SK-N-SH (cell line): ENCODE measurements around the gene SPRING1. TPM values are rescaled to one million over a fixed set of nuclear protein-coding genes. Genes with fewer than 3 reads are reported as not detected.

Source experiments
- polyA plus RNA-seq, 3 experiments: library from polyadenylated mRNA; depleted of rRNA; stranded (reverse); fragments of >200 nt; gene quantifications; 2 replicates each; pipeline ENCODE4 v1.2.3, GENCODE V29; 2012
- small RNA-seq, 7 experiments: library from RNA; depleted of rRNA; stranded (forward); fragments of <200 nt; gene quantifications; one replicate each; pipeline ENCODE3, GENCODE V24; 2012

Gene SPRING1
- polyA plus RNA-seq, 1 of the 3 experiments (the other 2 are of a cell fraction) = 10.9 TPM

Small RNAs within 50 kb of the gene (small RNA-seq; reads per million reads assigned to genes)
- 0 reads per million in 7 experiments for gene RNU6-558P

Other genes with a start within 250 kb of the SPRING1 start
- gene MAP1LC3B2, start 178.7 kb downstream of the SPRING1 start, polyA plus RNA-seq (2012; rRNA removed) = 0.76 and 0.81 TPM in 2 replicates
- 3.8 and 4.4 TPM in 2 replicates for gene RNFT2, start 246 bp upstream of the SPRING1 start, polyA plus RNA-seq (2012; rRNA removed)
- gene HRK, start 143.4 kb upstream of the SPRING1 start, polyA plus RNA-seq (2012; rRNA removed) = 0.02 and 0.03 TPM in 2 replicates
- gene FBXW8, start 172.9 kb upstream of the SPRING1 start, polyA plus RNA-seq (2012; rRNA removed) = 15.6 and 17.6 TPM in 2 replicates